H1 (cell line): ENCODE measurements around the gene SLC17A1. TPM values are rescaled to one million over a fixed set of nuclear protein-coding genes. Genes with fewer than 3 reads are reported as not detected.

Experiments used
- HDAC2 ChIP-seq, 2 experiments: fragments of 300-600 bp in 1 of 2; sonication (generic) in 1 of 2; IDR thresholded peaks; 2 replicates each; pipeline ENCODE4 v1.6.1; 2011 to 2012; ENCODE audit warnings: low read depth in 2 of 2, low read length in 2 of 2, mild to moderate bottlenecking in 2 of 2, moderate library complexity in 2 of 2, borderline replicate concordance in 1 of 2, inconsistent platforms in 1 of 2
- KDM5A ChIP-seq: fragments of 200-600 bp; IDR thresholded peaks from 2 replicates; pipeline ENCODE4 v1.7.1; 2012; ENCODE audit warnings: mild to moderate bottlenecking, low read length, inconsistent platforms, mixed read lengths
- PHF8 ChIP-seq: fragments of 200-600 bp; sonication (generic); conservative IDR thresholded peaks from 2 replicates; pipeline ENCODE4 v1.7.1; 2012; ENCODE audit warnings: low read depth, mild to moderate bottlenecking, inconsistent platforms, low read length, moderate library complexity
- TEAD4 ChIP-seq: IDR thresholded peaks from 2 replicates; pipeline ENCODE4 v1.6.1; 2012; ENCODE audit warnings: low read depth, low read length, inconsistent platforms, mixed read lengths
- polyA plus RNA-seq, 7 experiments: library from polyadenylated mRNA; depleted of rRNA in 3 of 7; stranded (reverse) in 5 of 7; unstranded in 2 of 7; fragments of >200 nt in 5 of 7; fragments of 200-250 nt in 2 of 7; gene quantifications; 1 replicate in 5 of 7; 2 replicates in 1 of 7; 4 replicates in 1 of 7; pipeline versions ENCODE4 v1.2.1 to v1.2.3, GENCODE V29; 2011 to 2013; ENCODE audit warnings: missing spikeins in 2 of 7, mixed read lengths in 2 of 7
- total RNA-seq: library from RNA; stranded (reverse); fragmentation: NEBNext Ultra II Directional; extraction: Animal tissue kit (Norgen Biotek cat#: 25700); gene quantifications from 2 replicates; pipeline ENCODE4 v1.2.1, GENCODE V29; 2021

The SLC17A1 gene
- total and polyA plus RNA-seq, 2 of the 8 experiments (the other 6 are each of a cell fraction or from before 2014, with no cell fraction given) = not detected

DNA sequence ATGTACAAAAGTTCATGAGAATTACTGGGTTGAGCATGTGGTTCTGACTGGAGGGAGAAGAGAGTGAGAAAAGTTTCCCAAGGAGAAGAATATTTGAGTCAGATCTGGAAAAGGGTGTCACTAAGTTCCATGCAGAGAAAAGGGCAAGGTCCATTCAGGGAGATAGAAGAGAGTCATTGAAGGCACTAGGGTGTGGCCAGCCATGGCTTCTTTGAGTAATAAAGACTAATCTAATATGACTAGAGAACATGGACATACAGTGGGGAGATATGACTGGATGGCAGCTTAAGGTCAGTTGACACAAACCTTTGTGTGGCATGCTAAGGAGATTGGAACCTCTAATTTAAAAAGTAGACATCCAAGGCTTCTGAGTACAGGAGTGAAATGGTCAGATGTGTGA is 88.0 kb downstream of the SLC17A1 start (continued):
- no peak for TF ChIP-seq TEAD4
- TF ChIP-seq PHF8 = no peak
- no peak for TF ChIP-seq KDM5A
- no peak for TF ChIP-seq HDAC2 (IDR thresholded peaks at IDR 0.05; ENCODE audit: borderline replicate concordance in 1 of 2, low read depth in 2 of 2, low read length in 2 of 2)
